GM23338 (cell line): Measurements from ENCODE around the gene WBP2. TPM values are rescaled to one million over a fixed set of nuclear protein-coding genes. Genes with fewer than 3 reads are reported as not detected.

Source experiments
- ATAC-seq: fragments of 200-7000 bp; cut with Tn5 transposase; 3 replicates; pipeline ENCODE4 v1.9.1; 2020
- DNase-seq: peaks from one replicate; pipeline ENCODE4 v3.0.0-alpha.2; 2015; ENCODE audit warnings: low spot score
- H2AFZ ChIP-seq: fragments of 200-600 bp; sonication (generic); 2 replicates; pipeline ENCODE4 v1.8.0; 2016; ENCODE audit warnings: antibody characterized with exemption, mild to moderate bottlenecking, moderate library complexity
- H3F3A ChIP-seq: fragments of 200-600 bp; sonication (generic); replicated peaks from 2 replicates; pipeline ENCODE4 v1.8.0; 2017; ENCODE audit warnings: antibody characterized with exemption, mixed run types, low read depth
- H3K27ac ChIP-seq: fragments of 200-600 bp; sonication (generic); 2 replicates; pipeline ENCODE4 v1.6.1; 2016; ENCODE audit warnings: low read depth
- H3K27me3 ChIP-seq: fragments of 200-600 bp; sonication (generic); 2 replicates; pipeline ENCODE4 v1.8.0; 2016; ENCODE audit warnings: mild to moderate bottlenecking, mixed run types, moderate library complexity; ENCODE audit not compliant: insufficient read depth
- H3K36me3 ChIP-seq: fragments of 200-600 bp; sonication (generic); 2 replicates; pipeline ENCODE4 v1.8.0; 2016; ENCODE audit warnings: mild to moderate bottlenecking; ENCODE audit not compliant: insufficient read depth
- H3K4me1 ChIP-seq: fragments of 200-600 bp; sonication (generic); 2 replicates; pipeline ENCODE4 v1.8.0; 2016; ENCODE audit warnings: mild to moderate bottlenecking, moderate library complexity; ENCODE audit not compliant: insufficient read depth
- H3K4me2 ChIP-seq: fragments of 200-600 bp; sonication (generic); 2 replicates; pipeline ENCODE4 v1.7.1; 2017; ENCODE audit warnings: mixed run types
- H3K4me3 ChIP-seq: fragments of 200-600 bp; sonication (generic); 2 replicates; pipeline ENCODE4 v1.6.1; 2016; ENCODE audit warnings: mixed run types
- H3K79me2 ChIP-seq: fragments of 200-600 bp; sonication (generic); replicated peaks from 2 replicates; pipeline ENCODE4 v1.8.0; 2017; ENCODE audit warnings: mild to moderate bottlenecking; ENCODE audit not compliant: insufficient read depth
- H3K9me2 ChIP-seq: fragments of 200-600 bp; sonication (generic); 2 replicates; pipeline ENCODE4 v1.8.0; 2017; ENCODE audit not compliant: insufficient read depth
- H4K20me1 ChIP-seq: fragments of 200-600 bp; sonication (generic); replicated peaks from 2 replicates; pipeline ENCODE4 v1.8.0; 2017; ENCODE audit warnings: mild to moderate bottlenecking; ENCODE audit not compliant: insufficient read depth
- H3K27ac Mint-ChIP-seq: 2 replicates; pipeline ENCODE4 v1.8.0; 2020; ENCODE audit warnings: inconsistent platforms, mild to moderate bottlenecking, moderate library complexity, mixed read lengths
- H3K27me3 Mint-ChIP-seq: 3 replicates; pipeline ENCODE4 v1.8.0; 2022; ENCODE audit warnings: low read depth, mild to moderate bottlenecking, moderate library complexity, mixed read lengths, inconsistent platforms; ENCODE audit not compliant: insufficient read depth, poor library complexity
- H3K36me3 Mint-ChIP-seq: 3 replicates; pipeline ENCODE4 v1.8.0; 2021; ENCODE audit warnings: low read depth, mild to moderate bottlenecking, inconsistent platforms, moderate library complexity, mixed read lengths
- H3K4me1 Mint-ChIP-seq: 3 replicates; pipeline ENCODE4 v1.8.0; 2020; ENCODE audit warnings: mild to moderate bottlenecking, inconsistent platforms, mixed read lengths
- H3K4me3 Mint-ChIP-seq: 3 replicates; pipeline ENCODE4 v1.8.0; 2021; ENCODE audit warnings: moderate library complexity, mild to moderate bottlenecking, inconsistent platforms, mixed read lengths
- H3K9me3 Mint-ChIP-seq: 3 replicates; pipeline ENCODE4 v1.8.0; 2020; ENCODE audit warnings: moderate library complexity, mild to moderate bottlenecking, inconsistent platforms, mixed read lengths
- CREB1 ChIP-seq: fragments of 250-450 bp; sonication (Bioruptor Pico); IDR thresholded peaks from 2 replicates; pipeline ENCODE4 v1.5.0; 2020; ENCODE audit warnings: low read depth, mild to moderate bottlenecking, moderate library complexity
- JUNB ChIP-seq: IDR thresholded peaks from one replicate; pipeline ENCODE4 v1.6.1; 2016; ENCODE audit warnings: antibody characterized with exemption; ENCODE audit not compliant: unreplicated experiment
- NANOG ChIP-seq: IDR thresholded peaks from 2 replicates; pipeline ENCODE4 v1.6.1; 2016; ENCODE audit warnings: antibody characterized with exemption, borderline replicate concordance
- STAT1 ChIP-seq: IDR thresholded peaks from one replicate; pipeline ENCODE4 v1.6.1; 2016; ENCODE audit warnings: antibody characterized with exemption; ENCODE audit not compliant: unreplicated experiment
- ZNF114 ChIP-seq: fragments of 250-450 bp; sonication (Bioruptor Pico); IDR thresholded peaks from 2 replicates; pipeline ENCODE4 v1.5.0; 2020; ENCODE audit warnings: mild to moderate bottlenecking, moderate library complexity
- polyA plus RNA-seq: library from polyadenylated mRNA; unstranded; fragments of >200 nt; fragmentation: Nextera tagmentation; extraction: Ambion mirVana; gene quantifications from 2 replicates; pipeline ENCODE4 v1.2.1, GENCODE V29; 2016
- total RNA-seq: library from RNA; depleted of rRNA; stranded (reverse); fragments of >200 nt; shearing (Covaris generic); gene quantifications from 2 replicates; pipeline ENCODE4 v1.2.3, GENCODE V29; 2014
- TF ChIP-seq, protein P1 (sequence below): IDR thresholded peaks from one replicate; pipeline ENCODE4 v1.6.1; 2018; ENCODE audit warnings: antibody characterized with exemption; ENCODE audit not compliant: unreplicated experiment
- TF ChIP-seq, protein P2 (sequence below): IDR thresholded peaks from 2 replicates; pipeline ENCODE4 v1.6.1; 2016; ENCODE audit warnings: antibody characterized with exemption
- TF ChIP-seq, protein P3 (sequence below), 2 experiments: fragments of 200-600 bp in 1 of 2; sonication (generic) in 1 of 2; conservative IDR thresholded peaks; 2 replicates each; pipeline versions ENCODE4 v1.5.1 to v1.6.1; 2016 to 2017; ENCODE audit warnings: antibody characterized with exemption in 2 of 2, low read depth in 2 of 2, mild to moderate bottlenecking in 2 of 2, moderate library complexity in 1 of 2

Gene WBP2
- total and polyA plus RNA-seq, 2 experiments from 2014 or later, result 36.2 to 63.5 TPM

DNA sequence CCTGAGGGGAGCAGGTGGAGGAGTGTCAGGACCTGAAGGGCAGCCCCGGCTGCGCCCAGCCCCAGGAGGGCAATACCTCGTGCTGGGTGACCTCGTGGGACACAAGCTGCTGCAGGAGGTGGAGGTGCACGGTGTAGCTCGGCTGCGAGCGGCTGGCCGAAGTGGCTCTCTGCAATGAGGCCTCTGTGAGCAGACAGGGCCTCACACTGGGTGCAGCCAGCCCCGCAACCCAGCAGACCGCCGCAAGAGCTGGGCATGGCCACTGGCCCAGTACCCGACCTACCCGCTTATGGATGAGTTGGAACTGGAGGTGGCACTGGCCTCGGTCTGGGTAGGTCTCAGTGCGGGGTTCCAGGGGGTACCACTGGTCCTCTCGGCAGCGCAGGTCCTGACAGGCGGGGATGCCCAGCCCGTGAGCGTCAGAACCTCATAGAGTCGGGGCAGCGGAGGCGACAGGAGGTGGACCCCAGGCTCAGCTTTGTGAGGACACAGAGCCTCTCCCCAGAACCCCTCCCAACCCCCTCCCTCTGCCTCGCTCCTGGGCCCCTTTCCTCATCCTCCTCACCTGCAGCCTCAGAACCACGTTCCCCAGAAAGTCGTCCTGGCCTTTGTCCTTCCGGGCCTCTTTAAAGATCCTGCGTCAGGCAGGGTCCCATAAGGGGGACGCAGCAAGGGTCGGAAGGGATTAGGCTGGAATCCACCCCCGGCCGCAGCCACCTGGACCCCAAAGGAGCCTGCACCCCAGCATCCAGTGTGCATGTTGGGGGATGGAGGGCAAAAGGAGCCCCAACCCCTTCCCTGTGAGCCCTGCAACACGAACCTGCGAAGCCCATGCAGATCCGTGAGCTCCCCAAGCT, 15.0 kb downstream of the WBP2 start (continued):
- TF ChIP-seq, protein P1, sequence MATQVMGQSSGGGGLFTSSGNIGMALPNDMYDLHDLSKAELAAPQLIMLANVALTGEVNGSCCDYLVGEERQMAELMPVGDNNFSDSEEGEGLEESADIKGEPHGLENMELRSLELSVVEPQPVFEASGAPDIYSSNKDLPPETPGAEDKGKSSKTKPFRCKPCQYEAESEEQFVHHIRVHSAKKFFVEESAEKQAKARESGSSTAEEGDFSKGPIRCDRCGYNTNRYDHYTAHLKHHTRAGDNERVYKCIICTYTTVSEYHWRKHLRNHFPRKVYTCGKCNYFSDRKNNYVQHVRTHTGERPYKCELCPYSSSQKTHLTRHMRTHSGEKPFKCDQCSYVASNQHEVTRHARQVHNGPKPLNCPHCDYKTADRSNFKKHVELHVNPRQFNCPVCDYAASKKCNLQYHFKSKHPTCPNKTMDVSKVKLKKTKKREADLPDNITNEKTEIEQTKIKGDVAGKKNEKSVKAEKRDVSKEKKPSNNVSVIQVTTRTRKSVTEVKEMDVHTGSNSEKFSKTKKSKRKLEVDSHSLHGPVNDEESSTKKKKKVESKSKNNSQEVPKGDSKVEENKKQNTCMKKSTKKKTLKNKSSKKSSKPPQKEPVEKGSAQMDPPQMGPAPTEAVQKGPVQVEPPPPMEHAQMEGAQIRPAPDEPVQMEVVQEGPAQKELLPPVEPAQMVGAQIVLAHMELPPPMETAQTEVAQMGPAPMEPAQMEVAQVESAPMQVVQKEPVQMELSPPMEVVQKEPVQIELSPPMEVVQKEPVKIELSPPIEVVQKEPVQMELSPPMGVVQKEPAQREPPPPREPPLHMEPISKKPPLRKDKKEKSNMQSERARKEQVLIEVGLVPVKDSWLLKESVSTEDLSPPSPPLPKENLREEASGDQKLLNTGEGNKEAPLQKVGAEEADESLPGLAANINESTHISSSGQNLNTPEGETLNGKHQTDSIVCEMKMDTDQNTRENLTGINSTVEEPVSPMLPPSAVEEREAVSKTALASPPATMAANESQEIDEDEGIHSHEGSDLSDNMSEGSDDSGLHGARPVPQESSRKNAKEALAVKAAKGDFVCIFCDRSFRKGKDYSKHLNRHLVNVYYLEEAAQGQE, result no peak
- TF ChIP-seq NANOG (no peak), CREB1 (CRISPR knock-in tag) (no peak), STAT1 (no peak), ZNF114 (CRISPR knock-in tag) (no peak)
- TF ChIP-seq, protein P2, sequence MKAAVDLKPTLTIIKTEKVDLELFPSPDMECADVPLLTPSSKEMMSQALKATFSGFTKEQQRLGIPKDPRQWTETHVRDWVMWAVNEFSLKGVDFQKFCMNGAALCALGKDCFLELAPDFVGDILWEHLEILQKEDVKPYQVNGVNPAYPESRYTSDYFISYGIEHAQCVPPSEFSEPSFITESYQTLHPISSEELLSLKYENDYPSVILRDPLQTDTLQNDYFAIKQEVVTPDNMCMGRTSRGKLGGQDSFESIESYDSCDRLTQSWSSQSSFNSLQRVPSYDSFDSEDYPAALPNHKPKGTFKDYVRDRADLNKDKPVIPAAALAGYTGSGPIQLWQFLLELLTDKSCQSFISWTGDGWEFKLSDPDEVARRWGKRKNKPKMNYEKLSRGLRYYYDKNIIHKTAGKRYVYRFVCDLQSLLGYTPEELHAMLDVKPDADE, result no peak
- TF ChIP-seq, protein P3, sequence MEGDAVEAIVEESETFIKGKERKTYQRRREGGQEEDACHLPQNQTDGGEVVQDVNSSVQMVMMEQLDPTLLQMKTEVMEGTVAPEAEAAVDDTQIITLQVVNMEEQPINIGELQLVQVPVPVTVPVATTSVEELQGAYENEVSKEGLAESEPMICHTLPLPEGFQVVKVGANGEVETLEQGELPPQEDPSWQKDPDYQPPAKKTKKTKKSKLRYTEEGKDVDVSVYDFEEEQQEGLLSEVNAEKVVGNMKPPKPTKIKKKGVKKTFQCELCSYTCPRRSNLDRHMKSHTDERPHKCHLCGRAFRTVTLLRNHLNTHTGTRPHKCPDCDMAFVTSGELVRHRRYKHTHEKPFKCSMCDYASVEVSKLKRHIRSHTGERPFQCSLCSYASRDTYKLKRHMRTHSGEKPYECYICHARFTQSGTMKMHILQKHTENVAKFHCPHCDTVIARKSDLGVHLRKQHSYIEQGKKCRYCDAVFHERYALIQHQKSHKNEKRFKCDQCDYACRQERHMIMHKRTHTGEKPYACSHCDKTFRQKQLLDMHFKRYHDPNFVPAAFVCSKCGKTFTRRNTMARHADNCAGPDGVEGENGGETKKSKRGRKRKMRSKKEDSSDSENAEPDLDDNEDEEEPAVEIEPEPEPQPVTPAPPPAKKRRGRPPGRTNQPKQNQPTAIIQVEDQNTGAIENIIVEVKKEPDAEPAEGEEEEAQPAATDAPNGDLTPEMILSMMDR (conservative IDR thresholded peaks at IDR 0.05; ENCODE audit: low read depth in 2 of 2), result no peak

DNA sequence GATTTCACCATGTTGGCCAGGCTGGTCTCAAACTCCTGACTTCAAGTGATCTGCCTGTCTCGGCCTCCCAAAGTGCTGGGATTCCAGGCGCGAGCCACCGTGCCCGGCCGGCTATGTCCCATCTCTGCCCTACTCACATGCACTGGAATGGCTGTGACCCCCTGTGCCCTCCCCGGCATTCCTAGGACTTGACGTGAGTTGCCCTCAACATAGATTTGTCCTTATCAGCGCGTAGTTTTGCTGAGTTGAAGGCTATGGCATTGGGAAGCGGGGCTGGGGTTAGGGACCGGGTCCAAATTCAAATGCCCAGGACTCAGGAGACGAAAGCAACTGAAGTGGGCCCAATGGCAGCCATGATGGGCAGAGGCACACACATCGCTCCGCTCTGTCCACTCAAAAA, 16.7 kb downstream of the WBP2 start:
- Mint-ChIP-seq H3K27ac (no peak overlapping the region), H3K4me1 (peaks cover 14% of the 10 kb centered on the region), H3K9me3 (no peaks in the 10 kb centered on the region; the same call in 2 of the 3 replicates), H3K27me3 (peaks cover 4% of the 10 kb centered on the region), H3K4me3 (no peak overlapping the region), H3K36me3 (no peaks in the 10 kb centered on the region; the same call in 2 of the 3 replicates)
- TF ChIP-seq JUNB (peak; percentile 52), STAT1 (no peak)
- peaks cover 4% of the 10 kb centered on the region for H3F3A ChIP-seq
- H3K27me3 ChIP-seq, result no peaks in the 10 kb centered on the region
- peaks cover 6% of the 10 kb centered on the region; the same call in 1 of the 2 replicates for H3K4me1 ChIP-seq
- H3K4me3 ChIP-seq, result no peak overlapping the region
- ATAC-seq (no peak), DNase-seq (no peak)
- H3K36me3 ChIP-seq, result no peaks in the 10 kb centered on the region
- H2AFZ ChIP-seq, result no peak overlapping the region
- no peaks in the 10 kb centered on the region for H3K79me2 ChIP-seq
- H3K4me2 ChIP-seq, result no peak overlapping the region
- H3K27ac ChIP-seq, result no peak overlapping the region
- no peaks in the 10 kb centered on the region for H4K20me1 ChIP-seq
- H3K9me2 ChIP-seq, result no peaks in the 10 kb centered on the region
